ENCODE data around the gene ITPA.

DNA sequence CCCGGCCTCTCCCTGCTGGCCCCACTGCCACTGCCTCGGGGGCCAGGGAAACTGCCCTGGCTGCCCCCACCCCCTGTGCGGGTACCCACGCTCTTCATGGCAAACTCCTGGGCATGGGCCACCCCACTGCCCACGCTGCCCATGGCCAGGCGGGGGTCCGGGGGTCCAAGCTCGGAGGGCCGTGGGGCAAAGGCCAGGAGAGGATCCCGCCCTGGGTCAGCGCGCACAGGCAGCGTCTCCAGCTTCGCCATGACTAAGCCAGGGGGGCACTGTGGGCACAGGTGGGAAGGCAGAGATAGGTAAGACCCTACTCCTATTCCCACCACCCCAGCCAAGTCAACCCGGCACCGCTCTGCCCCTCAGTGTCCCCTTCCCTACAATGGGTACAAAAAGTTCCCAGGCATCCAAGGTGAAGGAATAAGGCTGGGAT, 42.4 kb upstream of the ITPA start:
- TF ChIP-seq POLR2A (IDR thresholded peaks at IDR 0.05) (no peak), EP300 (IDR thresholded peaks at IDR 0.05) (no peak)
- TF ChIP-seq, protein P1, sequence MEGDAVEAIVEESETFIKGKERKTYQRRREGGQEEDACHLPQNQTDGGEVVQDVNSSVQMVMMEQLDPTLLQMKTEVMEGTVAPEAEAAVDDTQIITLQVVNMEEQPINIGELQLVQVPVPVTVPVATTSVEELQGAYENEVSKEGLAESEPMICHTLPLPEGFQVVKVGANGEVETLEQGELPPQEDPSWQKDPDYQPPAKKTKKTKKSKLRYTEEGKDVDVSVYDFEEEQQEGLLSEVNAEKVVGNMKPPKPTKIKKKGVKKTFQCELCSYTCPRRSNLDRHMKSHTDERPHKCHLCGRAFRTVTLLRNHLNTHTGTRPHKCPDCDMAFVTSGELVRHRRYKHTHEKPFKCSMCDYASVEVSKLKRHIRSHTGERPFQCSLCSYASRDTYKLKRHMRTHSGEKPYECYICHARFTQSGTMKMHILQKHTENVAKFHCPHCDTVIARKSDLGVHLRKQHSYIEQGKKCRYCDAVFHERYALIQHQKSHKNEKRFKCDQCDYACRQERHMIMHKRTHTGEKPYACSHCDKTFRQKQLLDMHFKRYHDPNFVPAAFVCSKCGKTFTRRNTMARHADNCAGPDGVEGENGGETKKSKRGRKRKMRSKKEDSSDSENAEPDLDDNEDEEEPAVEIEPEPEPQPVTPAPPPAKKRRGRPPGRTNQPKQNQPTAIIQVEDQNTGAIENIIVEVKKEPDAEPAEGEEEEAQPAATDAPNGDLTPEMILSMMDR (IDR thresholded peaks at IDR 0.05), result no peak
